NB4 (cell line): ENCODE measurements around the gene ARHGEF10L.

Experiments used
- CTCF ChIP-seq: IDR thresholded peaks from one replicate; pipeline ENCODE4 v1.5.1; 2012; ENCODE audit warnings: low read depth, low read length
- POLR2A ChIP-seq: IDR thresholded peaks from 2 replicates; pipeline ENCODE4 v1.6.1; 2011; ENCODE audit warnings: mild to moderate bottlenecking; ENCODE audit not compliant: insufficient read length; ENCODE audit errors: extremely low read depth

GRCh38 chr1:17736625-17737024 is 197.1 kb downstream of the ARHGEF10L start:
- TF ChIP-seq CTCF (no peak), POLR2A (no peak)
